GM12892 (cell line): ENCODE data around the gene SORCS2.

Source experiments
- POLR2A ChIP-seq: IDR thresholded peaks from 2 replicates; pipeline ENCODE4 v1.6.1; 2011; ENCODE audit warnings: low read depth, low read length, control low read depth
- POLR2AphosphoS5 ChIP-seq: IDR thresholded peaks from 2 replicates; pipeline ENCODE4 v1.6.1; 2011; ENCODE audit warnings: low read depth, low read length, control low read depth

GRCh38 chr4:7510538-7510937, 318.2 kb downstream of the SORCS2 start:
- TF ChIP-seq POLR2A (no peak), POLR2AphosphoS5 (no peak)
